HG02588 (cell line): ENCODE results near the gene OR4C3.
"Not testable (repeated sequence)": the region's sequence is repeated elsewhere in the genome, so short reads cannot be mapped to it uniquely, and the experiment has no call there.

Experiments
- ATAC-seq: cut with Tn5 transposase; IDR thresholded peaks from one replicate; pipeline ENCODE4 v1.9.1; 2021; ENCODE audit warnings: mild to moderate bottlenecking, moderate library complexity; ENCODE audit not compliant: unreplicated experiment

The OR4C3 gene

GRCh38 chr11:48324620-48325019 lies at the start of gene OR4C3:
TSS of gene OR4C3 (plus strand) at chr11:48324920. CDS start at chr11:48325022, 102 bp downstream.
- not testable (repeated sequence) for ATAC-seq

DNA sequence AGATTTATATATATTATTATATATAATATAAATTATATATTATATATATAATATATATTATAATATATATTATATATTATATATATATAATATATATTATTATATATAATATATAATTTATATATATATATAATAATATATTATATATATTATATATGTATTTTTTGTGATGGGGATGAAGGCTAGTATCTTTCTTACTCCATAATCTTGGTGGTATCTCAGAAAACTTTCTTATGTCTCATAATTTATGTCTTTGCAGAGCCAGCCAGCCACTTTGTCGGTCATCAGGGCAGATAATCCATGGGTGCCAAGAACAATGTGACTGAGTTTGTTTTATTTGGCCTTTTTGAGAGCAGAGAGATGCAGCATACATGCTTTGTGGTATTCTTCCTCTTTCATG lies 18.8 kb upstream of the OR4C3 start, which contains the start of gene OR4S1:
Gene OR4S1 (plus strand): TSS at position 301 of the 400 bp plus-strand sequence. CDS start 0 bp downstream, at position 301.
- ATAC-seq = no peak

GRCh38 chr11:48307760-48308386 lies 16.8 kb upstream of the OR4C3 start:
- ATAC-seq = peak; percentile 77

GRCh38 chr11:48313590-48313989 lies 11.1 kb upstream of the OR4C3 start:
- not testable (repeated sequence) for ATAC-seq

GRCh38 chr11:48319813-48320212 lies 4.9 kb upstream of the OR4C3 start:
- ATAC-seq = not testable (repeated sequence)

- ATAC-seq = no peak
Measured at GRCh38 chr11:48341466-48341865, 16.7 kb downstream of the OR4C3 start.

- not testable (repeated sequence) for ATAC-seq
Measured at GRCh38 chr11:48342505-48342904, 17.8 kb downstream of the OR4C3 start.

DNA sequence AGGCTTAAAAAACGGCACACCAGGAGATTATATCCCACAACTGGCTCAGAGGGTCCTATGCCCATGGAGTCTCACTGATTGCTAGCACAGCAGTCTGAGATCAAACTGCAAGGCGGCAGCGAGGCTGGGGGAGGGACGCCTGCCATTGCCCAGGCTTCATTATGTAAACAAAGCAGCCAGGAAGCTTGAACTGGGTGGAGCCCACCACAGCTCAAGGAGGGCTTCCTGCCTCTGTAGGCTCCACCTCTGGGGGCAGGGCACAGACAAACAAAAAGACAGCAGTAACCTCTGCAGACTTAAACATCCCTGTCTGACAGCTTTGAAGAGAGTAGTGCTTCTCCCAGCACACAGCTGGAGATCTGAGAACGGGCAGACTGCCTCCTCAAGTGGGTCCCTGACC lies 21.6 kb downstream of the OR4C3 start:
- ATAC-seq = not testable (repeated sequence)

DNA sequence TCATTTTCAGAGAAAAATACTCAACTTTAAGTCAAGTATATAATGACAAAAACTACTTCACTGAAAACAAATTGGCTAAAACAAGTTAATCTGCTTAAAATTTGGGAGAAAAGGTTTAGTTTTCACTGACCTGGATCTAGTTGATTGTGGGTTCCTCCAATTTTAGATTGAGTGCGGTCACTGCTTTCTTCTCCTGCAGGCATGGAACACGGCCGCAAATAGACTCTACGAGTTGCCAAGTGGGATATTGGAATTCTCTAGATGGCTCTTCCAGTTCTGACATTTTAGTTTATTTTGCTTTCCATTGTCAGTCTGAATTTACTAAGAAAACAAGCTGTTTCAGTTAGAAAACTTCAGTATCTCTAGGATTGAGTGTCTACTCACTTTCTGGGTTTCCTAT lies 29.3 kb downstream of the OR4C3 start:
- no peak for ATAC-seq

DNA sequence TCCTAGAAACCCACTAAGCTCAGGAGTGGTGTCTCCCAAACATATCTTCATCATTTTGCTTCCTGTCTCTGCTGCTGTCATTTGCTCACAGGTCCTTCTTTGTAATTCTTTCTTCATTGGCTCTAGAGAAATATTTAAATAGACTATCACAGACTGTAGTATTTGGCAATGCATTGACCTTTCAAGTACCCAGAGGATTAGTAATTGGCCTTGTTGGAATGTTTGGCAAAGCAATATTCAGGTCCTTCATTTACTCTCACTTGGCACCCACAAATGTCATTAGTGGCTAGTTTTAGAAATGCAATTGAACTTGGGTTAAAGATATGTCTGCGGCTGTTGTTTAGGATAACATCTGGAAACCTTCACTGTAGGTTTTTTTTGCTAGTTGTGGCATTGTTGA lies 30.0 kb downstream of the OR4C3 start:
- no peak for ATAC-seq

- not testable (repeated sequence) for ATAC-seq
Measured at GRCh38 chr11:48361289-48361688, 36.6 kb downstream of the OR4C3 start.

- no peak for ATAC-seq
Measured at GRCh38 chr11:48366365-48366764, 41.6 kb downstream of the OR4C3 start, which contains the start of gene OR4C5. TSS of gene OR4C5 (minus strand) at chr11:48366465. CDS start at chr11:48366465, 0 bp downstream.
